Measurements from ENCODE around the gene PALMD.

The PALMD gene

GRCh38 chr1:99623554-99623953, 22.4 kb upstream of the PALMD start:
- no peaks in the 10 kb centered on the region for H3K79me2 ChIP-seq (ENCODE audit: control insufficient read depth, low read length)
- H3K4me1 ChIP-seq (ENCODE audit: control insufficient read depth, low read length): no peaks in the 10 kb centered on the region
- H3F3A ChIP-seq (ENCODE audit: control insufficient read depth, insufficient read depth): no peaks in the 10 kb centered on the region
- no peaks in the 10 kb centered on the region for H3K9me2 ChIP-seq (replicated peaks; ENCODE audit: control insufficient read depth, low read length)
- H4K20me1 ChIP-seq (ENCODE audit: control insufficient read depth, insufficient read depth, low read depth, low read length): no peaks in the 10 kb centered on the region
- H3K4me2 ChIP-seq (ENCODE audit: low read length): no peak overlapping the region
- H3K27me3 ChIP-seq (ENCODE audit: control insufficient read depth, low read length): no peaks in the 10 kb centered on the region
- no peak overlapping the region for H3K27ac ChIP-seq (ENCODE audit: low read depth, low read length)
- H3K4me3 ChIP-seq (ENCODE audit: low read length): no peak overlapping the region
- no peaks in the 10 kb centered on the region for H3K36me3 ChIP-seq (ENCODE audit: control insufficient read depth, low read length)
- no peak for TF ChIP-seq EZH2phosphoT487 (IDR thresholded peaks at IDR 0.05; ENCODE audit: borderline replicate concordance, low read length)
- TF ChIP-seq, protein P1, sequence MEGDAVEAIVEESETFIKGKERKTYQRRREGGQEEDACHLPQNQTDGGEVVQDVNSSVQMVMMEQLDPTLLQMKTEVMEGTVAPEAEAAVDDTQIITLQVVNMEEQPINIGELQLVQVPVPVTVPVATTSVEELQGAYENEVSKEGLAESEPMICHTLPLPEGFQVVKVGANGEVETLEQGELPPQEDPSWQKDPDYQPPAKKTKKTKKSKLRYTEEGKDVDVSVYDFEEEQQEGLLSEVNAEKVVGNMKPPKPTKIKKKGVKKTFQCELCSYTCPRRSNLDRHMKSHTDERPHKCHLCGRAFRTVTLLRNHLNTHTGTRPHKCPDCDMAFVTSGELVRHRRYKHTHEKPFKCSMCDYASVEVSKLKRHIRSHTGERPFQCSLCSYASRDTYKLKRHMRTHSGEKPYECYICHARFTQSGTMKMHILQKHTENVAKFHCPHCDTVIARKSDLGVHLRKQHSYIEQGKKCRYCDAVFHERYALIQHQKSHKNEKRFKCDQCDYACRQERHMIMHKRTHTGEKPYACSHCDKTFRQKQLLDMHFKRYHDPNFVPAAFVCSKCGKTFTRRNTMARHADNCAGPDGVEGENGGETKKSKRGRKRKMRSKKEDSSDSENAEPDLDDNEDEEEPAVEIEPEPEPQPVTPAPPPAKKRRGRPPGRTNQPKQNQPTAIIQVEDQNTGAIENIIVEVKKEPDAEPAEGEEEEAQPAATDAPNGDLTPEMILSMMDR (IDR thresholded peaks at IDR 0.05; ENCODE audit: low read depth, low read length, poor library complexity, severe bottlenecking): no peak
- H3K9me3 ChIP-seq (ENCODE audit: control insufficient read depth, insufficient read depth, low read length): no peaks in the 10 kb centered on the region

DNA sequence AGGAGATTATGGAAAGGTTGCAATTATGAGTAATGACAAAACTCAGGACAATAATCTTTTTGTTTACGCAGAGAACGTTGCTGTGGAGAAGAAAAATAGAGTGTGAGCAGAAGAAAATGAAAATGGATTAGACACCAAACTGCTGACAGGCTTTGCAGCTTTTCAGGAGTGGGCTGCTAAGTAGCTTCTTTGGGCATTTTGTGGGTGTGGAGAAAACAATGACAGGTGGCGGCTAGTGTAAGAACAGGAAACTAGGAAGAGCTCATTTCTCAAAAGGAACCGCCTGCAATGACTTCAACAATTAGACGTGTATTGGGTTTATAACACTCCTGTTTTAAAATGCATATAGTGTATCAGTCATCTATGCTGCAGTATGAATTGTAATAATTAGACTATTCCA, 18.3 kb upstream of the PALMD start:
- Histone ChIP-seq H3K27ac (ENCODE audit: low read depth, low read length) (no peak overlapping the region), H3K9me3 (ENCODE audit: control insufficient read depth, insufficient read depth, low read length) (no peaks in the 10 kb centered on the region), H3K4me2 (ENCODE audit: low read length) (no peak overlapping the region), H3K4me1 (ENCODE audit: control insufficient read depth, low read length) (no peaks in the 10 kb centered on the region), H3K27me3 (ENCODE audit: control insufficient read depth, low read length) (no peaks in the 10 kb centered on the region), H3K79me2 (ENCODE audit: control insufficient read depth, low read length) (no peaks in the 10 kb centered on the region), H4K20me1 (ENCODE audit: control insufficient read depth, insufficient read depth, low read depth, low read length) (no peaks in the 10 kb centered on the region), H3F3A (ENCODE audit: control insufficient read depth, insufficient read depth) (no peaks in the 10 kb centered on the region), H3K36me3 (ENCODE audit: control insufficient read depth, low read length) (no peaks in the 10 kb centered on the region), H3K9me2 (replicated peaks; ENCODE audit: control insufficient read depth, low read length) (no peaks in the 10 kb centered on the region), H3K4me3 (ENCODE audit: low read length) (no peak overlapping the region)
- TF ChIP-seq EZH2phosphoT487 (IDR thresholded peaks at IDR 0.05; ENCODE audit: borderline replicate concordance, low read length): no peak
- TF ChIP-seq, protein P1 (IDR thresholded peaks at IDR 0.05; ENCODE audit: low read depth, low read length, poor library complexity, severe bottlenecking): no peak

- H3F3A ChIP-seq (ENCODE audit: control insufficient read depth, insufficient read depth): no peaks in the 10 kb centered on the region
Measured at GRCh38 chr1:99629164-99629563, 16.7 kb upstream of the PALMD start.

More at GRCh38 chr1:99629164-99629563, 16.7 kb upstream of the PALMD start:
- H3K27ac ChIP-seq (ENCODE audit: low read depth, low read length): no peak overlapping the region
- no peaks in the 10 kb centered on the region for H3K9me3 ChIP-seq (ENCODE audit: control insufficient read depth, insufficient read depth, low read length)
- no peaks in the 10 kb centered on the region for H3K9me2 ChIP-seq (replicated peaks; ENCODE audit: control insufficient read depth, low read length)
- no peaks in the 10 kb centered on the region for H3K36me3 ChIP-seq (ENCODE audit: control insufficient read depth, low read length)
- 0 out of 2 replicates have a peak, but pooled peaks cover 5% of the 10 kb centered on the region for H3K27me3 ChIP-seq (ENCODE audit: control insufficient read depth, low read length)
- H3K4me3 ChIP-seq (ENCODE audit: low read length): no peak overlapping the region
- no peaks in the 10 kb centered on the region for H3K4me1 ChIP-seq (ENCODE audit: control insufficient read depth, low read length)
- TF ChIP-seq, protein P1 (IDR thresholded peaks at IDR 0.05; ENCODE audit: low read depth, low read length, poor library complexity, severe bottlenecking): no peak
- TF ChIP-seq EZH2phosphoT487 (IDR thresholded peaks at IDR 0.05; ENCODE audit: borderline replicate concordance, low read length): no peak
- no peak overlapping the region for H3K4me2 ChIP-seq (ENCODE audit: low read length)
- no peaks in the 10 kb centered on the region for H3K79me2 ChIP-seq (ENCODE audit: control insufficient read depth, low read length)
- no peaks in the 10 kb centered on the region for H4K20me1 ChIP-seq (ENCODE audit: control insufficient read depth, insufficient read depth, low read depth, low read length)
